LNCAP (cell line): ENCODE data around the gene LAMC2.

ENCODE experiments used
- CTCF ChIP-seq: fragments of 450-650 bp; IDR thresholded peaks from 2 replicates; pipeline ENCODE4 v1.5.1; 2017; ENCODE audit warnings: mild to moderate bottlenecking

Gene LAMC2

GRCh38 chr1:183173828-183174227 lies 12.2 kb upstream of the LAMC2 start:
- TF ChIP-seq CTCF = no peak

GRCh38 chr1:183175631-183176030 lies 10.4 kb upstream of the LAMC2 start:
- TF ChIP-seq CTCF = no peak

GRCh38 chr1:183178545-183178944 lies 7.5 kb upstream of the LAMC2 start:
- TF ChIP-seq CTCF = no peak

- TF ChIP-seq CTCF = no peak
Observed at GRCh38 chr1:183179033-183179432, 7.0 kb upstream of the LAMC2 start.

- no peak for TF ChIP-seq CTCF
Observed at GRCh38 chr1:183180218-183180617, 5.8 kb upstream of the LAMC2 start.

GRCh38 chr1:183180634-183181056 lies 5.4 kb upstream of the LAMC2 start:
- TF ChIP-seq CTCF = no peak

GRCh38 chr1:183186841-183187240 lies 777 bp downstream of the LAMC2 start:
- TF ChIP-seq CTCF = no peak

GRCh38 chr1:183188240-183188639 lies 2.2 kb downstream of the LAMC2 start:
- TF ChIP-seq CTCF = no peak
